OCI-LY3 (cell line): ENCODE data around the gene UBE2N.

Experiments
- H2AFZ ChIP-seq: fragments of 200-600, 300-600 bp; shearing (Covaris generic); 2 replicates; pipeline ENCODE4 v1.6.0; 2014; ENCODE audit warnings: antibody characterized with exemption, low read depth, low read length
- H3K27ac ChIP-seq: fragments of 200-600, 300-600 bp; sonication (generic); 2 replicates; pipeline ENCODE4 v1.5.1; 2014; ENCODE audit warnings: mild to moderate bottlenecking, low read length, moderate library complexity, mixed read lengths
- H3K27me3 ChIP-seq: fragments of 200-600, 300-600 bp; sonication (generic); 2 replicates; pipeline ENCODE4 v1.6.1; 2014; ENCODE audit warnings: low read depth, low read length, mixed read lengths
- H3K36me3 ChIP-seq: fragments of 200-600, 300-600 bp; sonication (generic); replicated peaks from 2 replicates; pipeline ENCODE3; 2014; ENCODE audit warnings: low read depth, low read length, mixed read lengths
- H3K4me1 ChIP-seq: fragments of 300-600, 200-600 bp; sonication (generic); 2 replicates; pipeline ENCODE4 v1.6.1; 2014; ENCODE audit warnings: low read length, mixed read lengths
- H3K4me2 ChIP-seq: fragments of 200-600, 300-600 bp; sonication (generic); 2 replicates; pipeline ENCODE4 v1.6.1; 2014; ENCODE audit warnings: low read length, mixed read lengths
- H3K4me3 ChIP-seq: fragments of 300-600, 200-600 bp; sonication (generic); 2 replicates; pipeline ENCODE4 v1.5.1; 2014; ENCODE audit warnings: antibody characterized with exemption, mild to moderate bottlenecking, low read length, moderate library complexity
- H3K79me2 ChIP-seq: fragments of 300-600, 200-600 bp; shearing (Covaris generic); 2 replicates; pipeline ENCODE4 v1.6.1; 2014; ENCODE audit warnings: mild to moderate bottlenecking, low read length, mixed read lengths
- H3K9ac ChIP-seq: fragments of 300-600, 200-600 bp; shearing (Covaris generic); 2 replicates; pipeline ENCODE4 v1.6.0; 2014; ENCODE audit warnings: mild to moderate bottlenecking, low read length, moderate library complexity
- H3K9me3 ChIP-seq: fragments of 200-600, 300-600 bp; shearing (Covaris generic); 2 replicates; pipeline ENCODE4 v1.6.1; 2014; ENCODE audit warnings: low read length, mixed read lengths; ENCODE audit not compliant: insufficient read depth
- H4K20me1 ChIP-seq: fragments of 200-600, 300-600 bp; sonication (generic); 2 replicates; pipeline ENCODE4 v1.6.1; 2016; ENCODE audit warnings: low read length, mixed read lengths; ENCODE audit not compliant: insufficient read depth
- EZH2phosphoT487 ChIP-seq: fragments of 200-600 bp; shearing (Covaris generic); IDR thresholded peaks from 2 replicates; pipeline ENCODE4 v1.6.1; 2018; ENCODE audit warnings: antibody characterized with exemption, mixed run types, low read depth
- TF ChIP-seq, protein P1 (sequence below): fragments of 200-600, 300-600 bp; sonication (generic); IDR thresholded peaks from 2 replicates; pipeline ENCODE4 v1.5.1; 2014; ENCODE audit warnings: antibody characterized with exemption, low read length, low read depth

The UBE2N gene

DNA sequence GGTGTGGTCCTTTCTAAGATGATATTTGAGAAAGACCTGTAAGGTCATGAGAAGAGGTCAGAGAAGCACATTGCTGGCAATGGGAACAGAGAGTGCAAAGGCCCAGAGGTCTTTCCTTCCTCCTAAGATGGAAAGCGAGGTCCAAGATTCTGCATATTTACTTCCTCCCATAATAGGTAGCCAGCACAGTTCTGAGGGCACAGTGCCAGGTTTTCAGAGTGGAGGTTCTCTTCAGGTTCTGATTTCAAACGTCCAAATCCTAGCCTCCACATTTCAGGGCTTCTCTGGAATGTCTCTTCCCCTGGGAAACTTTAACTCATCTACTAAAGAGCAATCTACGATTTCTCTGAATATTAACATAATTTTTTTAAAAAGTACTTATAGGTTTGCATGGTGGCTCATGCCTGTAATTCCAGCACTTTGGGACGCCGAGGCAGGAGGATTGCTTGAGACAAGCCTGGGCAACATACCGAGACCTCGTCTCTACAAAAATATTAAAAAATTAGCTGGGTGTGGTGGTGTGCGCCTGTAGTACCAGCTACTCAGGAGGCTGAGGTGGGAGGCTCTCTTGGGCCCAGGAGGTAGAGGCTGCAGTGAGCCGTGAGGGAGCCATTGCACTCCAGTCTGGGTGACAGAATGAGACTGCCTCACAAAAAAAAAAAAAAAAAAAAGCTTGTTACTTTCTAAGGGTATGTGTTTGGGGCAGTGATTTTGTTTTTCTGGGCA, 25.0 kb upstream of the UBE2N start:
- Histone ChIP-seq H3K4me3 (peak overlapping the region; percentile 81), H3K36me3 (peaks cover 11% of the 10 kb centered on the region), H3K27me3 (no peaks in the 10 kb centered on the region), H3K27ac (no peak overlapping the region), H3K4me1 (peaks cover 9% of the 10 kb centered on the region; the same call in 1 of the 2 replicates), H3K9ac (no peak overlapping the region), H4K20me1 (no peaks in the 10 kb centered on the region), H3K4me2 (peak overlapping the region; percentile 49), H2AFZ (peak overlapping the region; percentile 51; the same call in 1 of the 2 replicates), H3K9me3 (no peaks in the 10 kb centered on the region), H3K79me2 (peaks cover 44% of the 10 kb centered on the region)
- TF ChIP-seq EZH2phosphoT487: no peak
- TF ChIP-seq, protein P1, sequence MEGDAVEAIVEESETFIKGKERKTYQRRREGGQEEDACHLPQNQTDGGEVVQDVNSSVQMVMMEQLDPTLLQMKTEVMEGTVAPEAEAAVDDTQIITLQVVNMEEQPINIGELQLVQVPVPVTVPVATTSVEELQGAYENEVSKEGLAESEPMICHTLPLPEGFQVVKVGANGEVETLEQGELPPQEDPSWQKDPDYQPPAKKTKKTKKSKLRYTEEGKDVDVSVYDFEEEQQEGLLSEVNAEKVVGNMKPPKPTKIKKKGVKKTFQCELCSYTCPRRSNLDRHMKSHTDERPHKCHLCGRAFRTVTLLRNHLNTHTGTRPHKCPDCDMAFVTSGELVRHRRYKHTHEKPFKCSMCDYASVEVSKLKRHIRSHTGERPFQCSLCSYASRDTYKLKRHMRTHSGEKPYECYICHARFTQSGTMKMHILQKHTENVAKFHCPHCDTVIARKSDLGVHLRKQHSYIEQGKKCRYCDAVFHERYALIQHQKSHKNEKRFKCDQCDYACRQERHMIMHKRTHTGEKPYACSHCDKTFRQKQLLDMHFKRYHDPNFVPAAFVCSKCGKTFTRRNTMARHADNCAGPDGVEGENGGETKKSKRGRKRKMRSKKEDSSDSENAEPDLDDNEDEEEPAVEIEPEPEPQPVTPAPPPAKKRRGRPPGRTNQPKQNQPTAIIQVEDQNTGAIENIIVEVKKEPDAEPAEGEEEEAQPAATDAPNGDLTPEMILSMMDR: no peak

DNA sequence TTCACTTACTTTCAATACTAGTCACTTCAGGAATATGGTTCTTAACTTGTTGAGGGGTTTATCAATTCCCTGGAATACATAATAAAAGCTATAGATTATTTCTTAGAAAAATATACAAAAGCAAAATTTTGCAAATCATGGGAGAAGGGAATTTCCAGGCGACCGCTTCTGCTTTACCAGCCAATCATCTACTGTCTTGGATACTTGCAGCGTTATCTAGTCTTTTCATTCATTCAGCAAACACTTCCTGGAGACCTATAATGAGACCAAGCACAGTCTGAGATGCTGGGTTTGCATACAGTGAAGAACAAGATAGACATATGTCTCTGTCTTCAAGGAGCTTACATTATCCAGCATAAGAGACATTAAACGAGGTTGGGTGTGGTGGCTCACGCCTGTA, 24.1 kb upstream of the UBE2N start:
- Histone ChIP-seq H3K9me3 (no peaks in the 10 kb centered on the region), H3K4me1 (peaks cover 11% of the 10 kb centered on the region), H3K27me3 (no peaks in the 10 kb centered on the region), H2AFZ (no peak overlapping the region), H3K4me2 (no peak overlapping the region), H3K36me3 (peaks cover 10% of the 10 kb centered on the region), H3K27ac (no peak overlapping the region), H3K4me3 (no peak overlapping the region), H3K9ac (no peak overlapping the region), H4K20me1 (no peaks in the 10 kb centered on the region), H3K79me2 (peaks cover 35% of the 10 kb centered on the region)
- no peak for TF ChIP-seq EZH2phosphoT487
- TF ChIP-seq, protein P1: no peak

DNA sequence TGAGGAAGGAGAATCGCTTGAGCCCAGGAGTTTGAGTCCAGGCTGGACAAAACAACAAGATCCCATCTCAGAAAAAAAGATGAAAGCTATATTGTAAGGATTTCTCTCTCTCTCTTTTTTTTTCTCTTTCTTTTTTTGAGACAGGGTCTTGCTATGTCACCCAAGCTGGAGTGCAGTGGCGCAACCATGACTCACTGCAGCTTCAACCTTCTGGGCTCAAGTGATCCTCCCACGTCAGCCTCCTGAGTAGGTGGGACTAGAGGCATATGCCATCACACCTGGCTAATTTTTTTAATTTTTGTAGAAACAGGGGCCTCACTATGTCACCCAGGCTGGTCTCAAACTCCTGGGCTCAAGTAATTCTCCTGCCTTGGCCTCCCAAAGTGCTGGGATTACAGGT, 19.8 kb upstream of the UBE2N start:
- H3K4me2 ChIP-seq: no peak overlapping the region
- H3K79me2 ChIP-seq: no peaks in the 10 kb centered on the region
- no peaks in the 10 kb centered on the region for H3K9me3 ChIP-seq
- no peaks in the 10 kb centered on the region for H3K36me3 ChIP-seq
- no peaks in the 10 kb centered on the region for H4K20me1 ChIP-seq
- no peaks in the 10 kb centered on the region for H3K27me3 ChIP-seq
- H3K4me1 ChIP-seq: peaks cover 13% of the 10 kb centered on the region
- TF ChIP-seq, protein P1: no peak
- TF ChIP-seq EZH2phosphoT487: no peak
- no peak overlapping the region for H3K27ac ChIP-seq
- H3K9ac ChIP-seq: no peak overlapping the region
- no peak overlapping the region for H3K4me3 ChIP-seq
- H2AFZ ChIP-seq: no peak overlapping the region

DNA sequence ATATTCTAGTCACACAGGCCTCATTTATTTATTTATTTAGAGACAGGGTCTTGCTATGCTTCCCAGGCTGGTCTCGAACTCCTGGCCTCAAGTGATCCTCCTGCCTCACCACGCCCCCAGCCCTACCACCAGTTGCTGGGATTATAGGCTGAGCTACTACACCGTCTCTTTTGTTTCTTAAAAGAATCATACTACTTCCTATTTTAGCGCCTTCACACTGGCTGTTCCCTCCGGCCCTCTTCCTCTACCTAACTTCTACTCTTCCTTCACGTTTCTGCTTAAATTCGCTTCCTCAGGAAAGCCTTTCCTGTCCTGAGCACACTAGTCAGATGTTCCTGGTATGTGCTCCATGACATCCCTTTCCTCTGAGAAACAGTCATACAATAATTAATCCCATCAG, 19.2 kb upstream of the UBE2N start:
- H3K4me3 ChIP-seq: no peak overlapping the region

More for the DNA sequence above, 19.2 kb upstream of the UBE2N start:
- Histone ChIP-seq H3K4me2 (no peak overlapping the region), H3K79me2 (no peaks in the 10 kb centered on the region), H3K9ac (no peak overlapping the region), H3K27me3 (no peaks in the 10 kb centered on the region), H3K36me3 (no peaks in the 10 kb centered on the region), H2AFZ (peak overlapping the region; percentile 58), H3K4me1 (peaks cover 13% of the 10 kb centered on the region), H3K9me3 (no peaks in the 10 kb centered on the region), H4K20me1 (no peaks in the 10 kb centered on the region), H3K27ac (no peak overlapping the region)
- no peak for TF ChIP-seq EZH2phosphoT487
